GM06990 (cell line): ENCODE data around the gene MAML3.

Experiments
- DNase-seq: peaks from one replicate; pipeline ENCODE4 v3.0.0-alpha.2; 2011; ENCODE audit not compliant: insufficient read length; ENCODE audit errors: extremely low read depth
- H3K27me3 ChIP-seq: replicated peaks from 2 replicates; pipeline ENCODE4 v1.6.0; 2011; ENCODE audit warnings: low read length; ENCODE audit not compliant: control insufficient read depth, insufficient read depth
- H3K36me3 ChIP-seq: 2 replicates; pipeline ENCODE4 v1.5.1; 2011; ENCODE audit warnings: low read length; ENCODE audit not compliant: control insufficient read depth, insufficient read depth
- H3K4me3 ChIP-seq: replicated peaks from 2 replicates; pipeline ENCODE4 v1.5.1; 2011; ENCODE audit warnings: low read depth, mild to moderate bottlenecking, control low read depth, low read length
- TF ChIP-seq, protein P1 (sequence below): IDR thresholded peaks from 2 replicates; pipeline ENCODE4 v1.5.1; 2011; ENCODE audit warnings: low read length, control low read depth, mild to moderate bottlenecking, inconsistent platforms; ENCODE audit not compliant: insufficient read depth, poor library complexity, severe bottlenecking

MAML3 gene

DNA sequence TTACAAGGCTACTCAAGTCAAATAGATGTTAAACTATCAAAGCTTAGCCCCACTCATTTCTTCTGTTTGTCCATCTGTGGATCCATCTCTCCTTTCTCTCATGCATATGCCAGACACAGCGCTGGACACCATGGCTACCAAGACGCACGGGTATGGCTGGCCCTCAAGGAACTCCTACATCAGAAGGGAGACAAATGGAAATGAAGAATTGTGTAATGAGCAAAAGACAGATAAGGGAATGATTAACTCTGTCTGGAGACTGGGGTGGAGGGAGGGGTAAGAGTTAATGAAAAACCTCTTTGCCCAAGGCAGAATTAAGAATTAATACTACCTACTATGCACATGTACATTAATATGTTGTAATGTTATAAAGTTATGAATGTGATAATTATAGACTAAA is 400.3 kb downstream of the MAML3 start:
- TF ChIP-seq, protein P1, sequence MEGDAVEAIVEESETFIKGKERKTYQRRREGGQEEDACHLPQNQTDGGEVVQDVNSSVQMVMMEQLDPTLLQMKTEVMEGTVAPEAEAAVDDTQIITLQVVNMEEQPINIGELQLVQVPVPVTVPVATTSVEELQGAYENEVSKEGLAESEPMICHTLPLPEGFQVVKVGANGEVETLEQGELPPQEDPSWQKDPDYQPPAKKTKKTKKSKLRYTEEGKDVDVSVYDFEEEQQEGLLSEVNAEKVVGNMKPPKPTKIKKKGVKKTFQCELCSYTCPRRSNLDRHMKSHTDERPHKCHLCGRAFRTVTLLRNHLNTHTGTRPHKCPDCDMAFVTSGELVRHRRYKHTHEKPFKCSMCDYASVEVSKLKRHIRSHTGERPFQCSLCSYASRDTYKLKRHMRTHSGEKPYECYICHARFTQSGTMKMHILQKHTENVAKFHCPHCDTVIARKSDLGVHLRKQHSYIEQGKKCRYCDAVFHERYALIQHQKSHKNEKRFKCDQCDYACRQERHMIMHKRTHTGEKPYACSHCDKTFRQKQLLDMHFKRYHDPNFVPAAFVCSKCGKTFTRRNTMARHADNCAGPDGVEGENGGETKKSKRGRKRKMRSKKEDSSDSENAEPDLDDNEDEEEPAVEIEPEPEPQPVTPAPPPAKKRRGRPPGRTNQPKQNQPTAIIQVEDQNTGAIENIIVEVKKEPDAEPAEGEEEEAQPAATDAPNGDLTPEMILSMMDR, result no peak

DNA sequence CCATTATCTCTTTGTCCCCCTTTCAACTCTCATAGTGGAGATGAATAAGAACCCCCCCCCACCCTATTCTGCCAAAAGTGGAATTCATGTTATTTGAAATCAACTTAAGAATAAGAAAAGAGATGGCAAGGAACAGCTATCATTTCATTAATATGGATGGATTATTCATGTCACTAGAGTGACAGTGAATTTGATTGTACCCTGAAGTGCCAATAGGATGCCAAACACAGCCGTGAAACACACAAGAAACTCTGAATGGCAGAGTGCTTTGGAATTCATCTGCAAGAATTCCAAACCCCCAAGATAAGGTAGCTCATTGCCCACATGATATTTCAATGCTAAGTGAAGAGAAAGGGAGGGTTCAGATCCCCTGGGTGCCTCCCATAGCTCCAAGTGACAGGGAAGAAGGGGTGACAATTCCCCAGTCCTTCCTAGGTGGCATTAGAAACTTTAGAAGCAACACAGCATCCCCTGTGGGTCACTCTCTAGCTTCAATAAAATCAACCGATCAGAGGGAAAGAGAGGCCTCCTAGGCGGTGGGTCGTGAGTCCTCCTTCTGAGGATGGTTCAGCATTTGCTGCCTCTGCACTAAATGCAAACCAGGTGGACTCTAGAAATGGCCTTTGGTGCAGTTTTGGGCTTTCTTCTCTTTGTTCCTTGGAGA is 404.0 kb downstream of the MAML3 start:
- Histone ChIP-seq H3K4me3 (no peak overlapping the region), H3K27me3 (peaks cover 4% of the 10 kb centered on the region), H3K36me3 (no peaks in the 10 kb centered on the region)
- TF ChIP-seq, protein P1, result no peak
- no peak for DNase-seq

More for the DNA sequence above, 400.3 kb downstream of the MAML3 start:
- H3K27me3 ChIP-seq, result peaks cover 2% of the 10 kb centered on the region; the same call in 1 of the 2 replicates
- H3K36me3 ChIP-seq, result no peaks in the 10 kb centered on the region
- no peak for DNase-seq
- no peak overlapping the region for H3K4me3 ChIP-seq

DNA sequence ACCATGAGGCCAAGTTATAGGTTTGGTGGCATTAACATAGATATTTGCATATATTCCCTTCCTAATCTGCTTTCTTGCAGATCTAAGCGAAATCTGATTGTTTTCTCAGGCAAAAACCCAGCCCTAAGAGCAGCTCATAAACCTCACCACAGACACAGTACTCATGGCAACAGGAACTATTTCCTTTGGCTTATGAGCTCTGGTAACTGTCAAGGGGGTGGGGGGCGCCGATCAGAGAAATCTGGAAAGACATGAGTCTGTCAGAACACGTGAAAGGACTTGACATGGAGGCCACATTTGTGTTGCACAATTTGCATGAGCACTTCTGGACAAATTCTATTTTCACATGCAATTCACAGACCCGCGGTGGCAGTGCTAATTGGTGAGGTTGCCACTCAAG is 404.6 kb downstream of the MAML3 start:
- no peaks in the 10 kb centered on the region for H3K36me3 ChIP-seq
- H3K4me3 ChIP-seq, result no peak overlapping the region
- no peak for DNase-seq
- TF ChIP-seq, protein P1, result no peak
- H3K27me3 ChIP-seq, result peaks cover 4% of the 10 kb centered on the region

DNA sequence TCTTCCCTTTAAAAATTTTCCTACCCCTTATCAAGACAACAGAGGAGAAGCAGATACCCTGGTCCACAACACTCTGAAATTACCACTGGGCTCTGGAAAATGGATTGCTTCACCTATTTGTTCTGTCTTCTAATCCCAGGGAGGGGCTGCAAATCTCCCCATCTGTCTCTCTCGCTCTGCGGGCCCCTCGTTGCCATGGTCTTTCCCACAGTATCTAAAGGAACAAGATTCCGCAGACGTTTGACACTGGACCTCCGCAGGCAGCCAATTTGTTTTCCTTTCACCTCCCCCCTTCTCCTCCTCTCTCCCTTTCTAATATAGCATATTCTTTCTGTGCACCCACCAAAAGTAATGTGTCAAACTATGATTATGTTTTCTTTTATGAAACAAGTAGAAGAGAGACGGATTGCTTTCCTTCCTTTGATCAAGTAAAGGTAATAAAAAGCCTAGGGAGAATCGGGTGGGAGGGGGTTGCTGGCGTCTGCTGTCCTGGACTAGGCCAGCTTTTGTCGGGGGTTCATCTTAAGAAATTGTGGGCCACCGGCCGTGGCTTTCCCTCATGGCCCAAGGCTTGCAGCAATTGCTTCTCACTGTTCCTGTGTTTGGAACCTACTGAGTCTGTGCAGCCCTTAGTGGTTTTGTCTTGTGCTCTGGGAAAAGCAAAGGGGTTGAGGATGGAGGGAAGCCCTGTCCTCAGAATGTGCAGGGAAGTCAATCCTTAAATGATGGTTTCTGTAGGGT is 407.4 kb downstream of the MAML3 start:
- TF ChIP-seq, protein P1, result no peak
- H3K4me3 ChIP-seq, result no peak overlapping the region

DNA sequence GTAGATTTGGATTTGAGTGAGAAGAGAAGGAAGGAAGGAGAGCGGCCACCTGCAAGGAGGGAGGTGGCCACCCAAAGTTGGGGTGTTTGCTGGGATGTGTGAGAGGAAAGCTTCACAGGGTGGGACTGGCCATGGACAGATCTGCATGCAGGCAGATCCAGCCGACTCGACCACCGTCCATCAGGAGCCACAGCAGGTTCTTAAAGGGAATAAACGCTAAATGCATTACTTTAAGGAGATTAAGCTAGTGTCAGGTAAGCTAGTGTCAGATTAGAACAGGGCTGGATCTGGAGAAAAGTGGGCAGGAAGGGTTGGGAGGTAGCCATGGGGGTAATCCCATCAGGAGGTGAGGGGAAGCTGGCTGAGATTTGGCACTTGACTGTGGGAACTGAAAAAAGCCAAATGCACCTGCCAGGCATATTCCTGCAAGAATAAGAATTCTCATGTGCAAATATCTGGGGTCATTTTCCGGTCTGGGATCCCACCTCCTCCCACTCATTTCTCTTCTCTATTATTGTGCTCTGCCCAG is 408.8 kb downstream of the MAML3 start:
- no peaks in the 10 kb centered on the region for H3K36me3 ChIP-seq
- H3K27me3 ChIP-seq, result peaks cover 3% of the 10 kb centered on the region
- TF ChIP-seq, protein P1, result no peak
- no peak for DNase-seq
- H3K4me3 ChIP-seq, result no peak overlapping the region

More for the DNA sequence above, 407.4 kb downstream of the MAML3 start:
- peaks cover 4% of the 10 kb centered on the region for H3K27me3 ChIP-seq
- no peak for DNase-seq
- H3K36me3 ChIP-seq, result no peaks in the 10 kb centered on the region
